ENCODE measurements around the gene OR6B1.

Gene OR6B1

DNA sequence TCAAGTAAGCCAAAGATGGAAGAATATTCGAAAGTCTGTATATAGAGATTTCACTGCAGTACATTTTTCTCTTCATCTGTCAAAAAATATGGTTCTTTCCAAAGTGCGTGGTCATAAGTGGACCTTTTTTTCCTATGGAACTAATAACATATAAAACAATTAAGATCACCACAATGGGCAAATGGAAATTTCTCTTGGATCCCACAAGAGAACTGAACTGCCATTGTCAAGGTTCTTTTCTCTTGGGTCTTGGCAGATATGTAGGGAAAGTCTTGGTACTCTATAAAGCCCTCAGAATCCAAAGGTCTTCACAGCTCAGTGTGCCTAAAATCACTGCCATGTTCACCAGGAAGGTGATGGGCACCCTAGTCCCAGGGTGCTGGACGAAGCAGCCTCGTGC, at the start of gene OR6B1:
OR6B1 (plus strand) TSS at position 301 of the 400 bp plus-strand sequence. CDS start 3,677 bp downstream, outside the sequence.
- DNase-seq: no peak

DNA sequence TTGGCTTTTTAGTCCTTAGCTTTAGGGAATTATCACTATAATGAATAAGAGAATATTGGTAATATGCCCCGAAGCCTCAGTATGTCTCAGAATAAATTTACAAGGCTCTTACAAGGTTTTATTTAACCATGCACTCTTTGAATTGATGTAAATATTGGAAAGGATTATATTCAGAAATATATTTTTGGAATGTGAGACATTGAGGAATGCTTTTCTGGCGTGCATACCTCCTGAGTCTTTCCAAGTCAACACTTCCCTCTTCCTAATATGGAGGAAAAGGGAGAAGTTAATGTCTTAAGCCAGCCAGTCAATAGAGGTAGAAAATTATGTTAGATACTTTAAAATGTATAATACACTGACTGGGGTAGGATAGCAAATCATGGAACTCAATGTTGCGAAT, 46.7 kb upstream of the OR6B1 start:
- DNase-seq: no peak

- no peak for DNase-seq
These were observed 46.0 kb upstream of the OR6B1 start for GRCh38 chr7:143954135-143954534.

GRCh38 chr7:143954544-143954943, 45.6 kb upstream of the OR6B1 start, which contains the start of gene OR2F1:
TSS of gene OR2F1 (plus strand) at chr7:143954844. CDS start at chr7:143959971, 5,127 bp downstream.
- no peak for DNase-seq

- no peak for DNase-seq
These were observed 41.3 kb upstream of the OR6B1 start for GRCh38 chr7:143958781-143959180.

GRCh38 chr7:143960813-143961610, 39.1 kb upstream of the OR6B1 start:
- DNase-seq: no peak

DNA sequence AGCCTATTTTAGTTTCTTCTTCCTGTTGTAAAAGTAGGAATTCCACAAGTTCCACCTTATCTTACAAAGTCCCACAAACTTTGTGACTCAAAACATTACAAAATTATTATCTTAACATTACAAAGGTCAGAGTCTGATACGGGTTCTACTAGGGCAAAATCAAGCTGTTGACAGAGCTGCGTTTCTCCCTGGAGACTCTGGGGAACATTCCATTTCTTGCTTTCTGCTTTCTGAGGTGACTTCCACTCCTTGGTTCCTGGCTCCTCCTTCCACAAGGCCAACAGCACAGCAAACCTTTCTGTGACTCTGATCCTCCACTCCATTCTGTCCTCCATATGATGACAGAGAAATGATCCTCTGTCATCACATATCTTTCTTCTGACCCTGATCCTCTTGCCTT, 34.8 kb upstream of the OR6B1 start:
- no peak for DNase-seq

DNA sequence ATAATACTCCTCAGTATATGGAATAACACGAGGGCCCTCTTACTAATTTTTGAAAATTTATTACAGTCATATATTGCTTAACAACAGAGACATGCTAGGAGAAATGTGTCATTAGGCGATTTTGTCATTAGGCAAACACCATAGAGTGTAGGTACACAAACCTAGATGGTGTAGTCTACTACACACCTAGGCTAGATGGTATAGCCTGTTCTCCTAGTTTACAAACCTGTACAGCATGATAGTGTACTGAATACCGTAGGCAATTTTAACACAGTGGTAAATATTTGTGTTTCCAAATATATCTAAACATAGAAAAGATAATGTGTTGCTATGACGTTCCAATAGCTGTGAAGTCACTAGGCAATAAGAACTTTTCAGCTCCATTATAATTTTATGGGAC, 32.7 kb upstream of the OR6B1 start:
- no peak for DNase-seq

GRCh38 chr7:143973870-143974416, 26.2 kb upstream of the OR6B1 start:
- no peak for DNase-seq

- no peak for DNase-seq
These were observed 25.7 kb upstream of the OR6B1 start for GRCh38 chr7:143974459-143974858.

DNA sequence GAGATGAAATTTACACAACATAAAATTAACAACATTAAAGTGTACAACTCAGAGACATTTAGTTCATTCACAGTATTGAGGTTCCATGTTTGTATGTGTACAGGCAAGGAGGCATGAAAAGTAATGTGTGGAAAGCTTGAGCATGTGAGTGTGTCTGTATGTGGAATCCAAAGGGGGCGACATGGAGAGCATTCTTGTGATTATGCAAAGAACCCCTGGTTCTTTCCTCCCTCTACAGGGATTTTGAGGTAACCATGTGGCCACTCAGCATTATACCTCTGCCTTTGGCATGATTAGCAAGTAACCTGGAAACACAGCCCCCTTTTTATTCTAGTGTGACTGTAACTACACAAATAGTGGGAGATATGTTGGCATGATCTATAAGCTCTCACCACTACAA, 24.5 kb upstream of the OR6B1 start:
- DNase-seq: no peak

DNA sequence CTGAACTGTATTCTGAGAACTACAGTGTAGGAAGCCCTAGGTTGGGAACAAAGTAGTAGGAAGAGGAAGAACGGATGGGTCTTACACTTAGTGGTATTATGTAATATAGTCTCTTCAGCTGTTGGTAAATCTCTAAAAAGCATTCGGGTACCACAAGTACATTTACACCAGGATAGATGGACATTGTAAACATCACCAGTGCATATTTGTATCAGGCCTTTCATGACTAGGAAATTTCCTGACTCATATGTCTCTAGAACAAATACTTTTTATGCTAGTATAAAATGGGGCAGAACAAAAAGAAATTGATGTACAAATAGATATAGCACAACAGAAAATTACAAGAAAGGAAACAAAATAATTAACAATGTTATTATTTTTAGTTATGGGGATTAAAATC, 21.5 kb upstream of the OR6B1 start:
- DNase-seq: no peak

DNA sequence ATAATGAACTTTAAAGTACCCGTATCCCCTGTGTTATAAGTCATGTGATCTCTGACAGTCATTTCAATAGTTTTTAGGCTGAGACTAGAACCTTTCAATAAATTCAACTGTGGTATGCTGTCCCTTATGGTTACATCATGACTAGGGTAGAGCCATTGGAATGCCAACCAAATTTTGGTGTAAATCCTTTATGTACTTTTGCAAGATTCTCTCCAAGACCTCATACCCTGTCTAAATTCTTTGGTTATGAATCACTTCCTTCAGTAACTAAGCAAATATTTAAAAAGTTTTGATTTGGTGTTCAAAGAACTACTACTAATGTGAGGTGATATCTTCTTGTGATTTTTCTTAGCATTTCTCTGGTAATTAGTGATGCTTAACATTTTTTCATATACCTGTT, 20.8 kb upstream of the OR6B1 start:
- no peak for DNase-seq

DNA sequence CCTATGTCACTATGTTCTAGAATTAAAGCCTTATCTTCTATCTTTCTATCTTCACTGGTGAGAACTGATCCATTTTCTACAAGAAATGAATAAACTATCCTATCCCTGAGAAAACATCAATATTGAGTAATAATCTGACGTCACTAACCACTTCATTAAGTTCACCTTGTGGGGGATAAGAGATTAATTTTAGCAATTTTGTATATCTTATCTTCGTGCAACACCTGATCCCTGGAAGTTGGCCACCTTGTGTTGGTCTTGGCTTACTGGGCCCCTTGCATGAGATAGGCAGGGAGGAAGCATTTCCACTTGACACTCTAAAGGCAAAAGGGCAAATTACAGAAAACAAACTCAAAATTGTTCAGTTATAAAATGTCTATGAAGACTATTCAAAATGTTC, 20.1 kb upstream of the OR6B1 start:
- no peak for DNase-seq

DNA sequence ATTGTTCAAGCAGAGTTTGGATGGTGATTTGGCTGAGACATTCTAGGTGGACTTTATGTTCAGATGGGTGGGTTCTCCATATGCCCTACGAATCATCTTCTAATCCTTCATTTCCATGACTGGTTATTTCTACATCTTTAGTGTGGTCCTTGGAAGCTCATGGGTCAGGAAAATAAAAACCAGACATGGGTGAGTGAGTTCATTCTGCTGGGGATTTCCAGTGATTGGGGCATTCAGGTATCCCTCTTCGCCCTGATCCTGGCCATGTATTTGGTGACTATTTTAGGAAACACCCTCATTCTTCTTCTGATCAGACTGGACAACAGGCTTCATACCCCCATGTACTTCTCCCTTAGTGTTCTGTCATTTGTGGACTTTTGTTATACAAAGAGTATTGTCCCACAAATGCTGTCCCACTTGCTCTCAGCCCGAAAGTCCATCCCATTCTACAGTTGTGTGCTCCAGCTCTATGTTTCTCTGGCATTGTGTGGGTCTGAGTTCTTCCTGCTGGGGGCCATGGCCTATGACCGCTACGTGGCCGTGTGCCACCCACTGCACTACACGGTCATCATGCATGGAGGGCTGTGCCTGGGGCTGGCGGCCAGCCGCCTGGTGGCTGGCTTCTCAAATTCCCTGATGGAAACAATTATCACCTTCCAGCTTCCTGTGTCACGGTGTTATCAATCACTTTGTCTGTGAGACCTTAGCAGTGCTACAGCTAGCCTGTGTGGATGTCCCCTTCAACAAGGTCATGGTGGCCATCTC, 19.2 kb upstream of the OR6B1 start:
- no peak for DNase-seq

DNA sequence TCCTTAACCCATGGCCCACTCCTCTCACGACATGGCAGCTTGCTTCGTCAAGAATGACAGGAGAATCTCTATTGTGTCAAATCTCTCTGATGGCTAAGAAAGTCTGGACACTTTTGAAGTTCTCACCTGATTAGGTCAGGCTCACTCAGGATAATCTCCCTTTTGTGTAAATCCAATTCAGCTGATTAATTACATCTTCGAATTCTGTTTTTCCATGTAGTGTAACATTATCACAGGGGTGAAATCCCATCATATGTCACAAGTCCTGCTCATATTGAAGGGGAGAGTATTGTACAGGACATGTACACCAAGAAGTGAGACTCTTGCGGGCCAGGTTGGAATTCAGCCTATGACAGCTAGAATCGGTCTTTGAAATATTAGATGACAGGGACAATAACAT, 16.2 kb upstream of the OR6B1 start:
- DNase-seq: no peak

DNA sequence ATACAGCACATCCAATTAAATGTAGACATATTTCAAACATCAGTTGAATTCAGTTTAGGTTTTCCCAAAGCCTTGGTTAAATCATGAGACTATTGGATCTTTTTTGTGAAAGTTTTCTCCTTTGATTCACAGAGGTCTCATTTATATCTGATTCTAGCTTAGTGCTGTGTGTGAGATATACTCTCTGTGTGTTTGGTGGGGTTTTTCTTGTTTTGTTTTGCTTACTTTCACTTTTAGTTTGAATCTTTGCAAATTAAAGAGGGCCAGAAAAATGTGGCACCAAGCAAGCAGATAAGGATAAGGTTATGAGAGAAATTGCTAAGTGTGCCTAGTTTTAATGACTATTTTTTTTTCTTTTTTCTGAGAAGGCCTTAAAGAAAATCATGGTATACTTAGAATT, 12.6 kb upstream of the OR6B1 start:
- no peak for DNase-seq

DNA sequence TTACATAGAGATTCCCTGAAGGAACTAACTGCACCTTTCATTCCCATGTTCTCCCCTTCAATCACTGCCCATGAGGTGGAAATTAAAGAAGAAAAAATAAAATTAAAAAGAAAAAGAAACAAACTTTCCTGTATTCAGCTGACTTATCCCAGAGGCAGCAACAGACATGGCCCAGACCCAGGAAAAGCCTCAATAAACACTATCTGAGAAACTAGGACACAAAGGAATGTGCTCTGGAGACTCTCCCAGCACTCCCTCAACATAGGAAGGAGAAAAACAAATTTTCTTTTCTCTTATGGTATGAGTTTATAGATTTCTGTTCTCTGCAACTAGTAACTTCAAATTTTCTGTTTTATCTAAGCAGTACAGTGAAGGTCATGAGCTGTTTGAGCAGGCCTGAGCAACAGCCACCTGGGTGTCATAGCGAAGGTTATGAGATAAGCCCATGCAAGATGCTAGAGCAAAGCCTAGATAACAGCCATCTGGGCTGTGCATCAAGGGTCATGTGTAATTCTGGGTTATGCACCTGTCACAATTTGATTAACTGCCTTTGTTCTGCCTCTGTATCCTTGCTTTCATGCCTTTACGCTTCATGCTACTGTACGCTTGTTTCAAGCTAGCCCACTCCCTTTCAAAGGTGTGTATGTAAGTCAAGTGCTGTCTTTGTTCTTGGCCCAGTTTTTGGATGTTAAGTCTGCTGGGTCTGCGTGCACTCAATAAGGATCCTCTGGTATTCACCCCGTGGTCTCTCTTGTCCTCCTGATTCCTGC, 11.0 kb upstream of the OR6B1 start:
- DNase-seq: no peak

DNA sequence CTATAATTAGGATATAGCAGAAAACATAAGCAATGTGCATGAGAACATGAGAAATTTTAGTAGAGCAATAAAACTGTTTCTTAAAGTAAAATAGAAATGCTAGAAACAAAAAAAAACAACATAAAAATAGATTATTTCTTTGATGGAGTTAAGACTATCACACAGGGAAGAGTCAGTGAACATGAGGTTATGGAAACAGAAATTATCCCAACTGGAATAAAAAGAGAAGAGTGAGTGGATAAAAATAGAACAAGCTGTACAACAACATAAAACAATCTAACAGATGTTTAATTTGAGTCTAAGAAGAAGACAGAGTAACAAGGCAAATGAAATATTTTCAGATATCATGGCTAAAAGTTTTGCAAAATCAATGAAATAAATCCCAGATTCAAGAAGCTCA, 7.5 kb upstream of the OR6B1 start:
- DNase-seq: no peak

GRCh38 chr7:143993924-143994323, 6.2 kb upstream of the OR6B1 start:
- DNase-seq: no peak

DNA sequence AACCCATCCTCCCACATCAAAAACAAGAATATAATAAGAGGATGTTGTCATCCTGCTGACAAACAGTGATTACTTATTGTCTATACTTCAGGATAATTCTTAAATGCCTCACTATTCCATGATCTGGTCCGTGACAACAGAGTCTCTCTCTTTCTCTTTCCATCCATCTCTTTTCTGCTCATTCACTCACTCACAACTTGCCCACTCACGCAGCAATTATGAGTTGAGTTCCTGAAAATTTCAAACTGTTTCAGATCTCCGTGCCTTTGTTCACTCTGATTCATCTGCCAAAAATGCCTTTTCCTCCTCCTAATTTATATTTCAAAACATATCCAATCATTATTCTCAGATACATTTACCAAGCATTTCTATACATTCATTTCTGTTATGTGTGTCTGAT, 1.4 kb downstream of the OR6B1 start:
- no peak for DNase-seq

- no peak for DNase-seq
These were observed 4.6 kb downstream of the OR6B1 start for GRCh38 chr7:144004703-144005102.

DNA sequence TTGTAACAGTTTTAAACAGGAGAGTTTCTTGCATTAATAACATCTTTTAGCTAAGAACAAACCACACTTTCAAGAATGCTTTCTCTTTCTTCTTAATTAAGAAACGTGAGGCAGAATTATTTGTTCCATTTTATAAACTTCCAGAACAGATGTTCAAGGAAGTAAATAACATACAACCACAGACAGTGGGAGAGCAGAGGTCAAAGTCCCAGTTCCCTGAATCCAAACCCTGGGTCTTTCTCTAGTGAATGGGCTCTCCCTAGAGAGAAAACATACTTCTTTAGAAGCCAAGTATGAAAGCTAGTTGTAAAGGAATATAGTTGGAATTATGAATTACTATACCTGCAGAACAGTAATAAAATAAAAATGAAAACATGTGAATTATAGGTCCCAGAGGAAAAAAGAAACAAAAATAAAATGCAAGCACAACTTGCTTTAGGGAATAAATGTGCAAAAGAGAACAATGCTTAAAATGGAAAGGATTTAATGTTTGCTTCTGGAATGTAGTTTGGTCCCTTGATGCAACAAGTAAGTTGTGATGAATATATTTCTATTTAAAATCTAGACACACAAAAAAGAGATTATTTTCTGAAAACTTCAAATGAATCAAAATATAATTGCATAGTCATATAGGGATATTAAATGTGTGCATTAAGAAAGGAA, 6.0 kb downstream of the OR6B1 start:
- DNase-seq: no peak

All from activated CD4-positive, alpha-beta T cell treated with anti-CD3 and anti-CD28 coated beads for 48 hours (primary cell).